Neural crest cell (in vitro differentiated cells): ENCODE measurements around the gene CDKN1C. TPM values are rescaled to one million over a fixed set of nuclear protein-coding genes. Genes with fewer than 3 reads are reported as not detected.
A peak's percentile ranks its signal among the peaks of the same experiment; 100 is the strongest.

Experiments
- DNase-seq: peaks from one replicate; pipeline ENCODE4 v3.0.0; 2021; ENCODE audit warnings: low read depth, mixed read lengths, low spot score
- H3K27ac Mint-ChIP-seq: one replicate; pipeline ENCODE4 v1.8.0; 2021; ENCODE audit warnings: mild to moderate bottlenecking, mixed read lengths; ENCODE audit not compliant: unreplicated experiment
- H3K27me3 Mint-ChIP-seq: 2 replicates; pipeline ENCODE4 v1.8.0; 2021; ENCODE audit warnings: low read depth, mild to moderate bottlenecking, mixed read lengths
- H3K36me3 Mint-ChIP-seq: 2 replicates; pipeline ENCODE4 v1.8.0; 2021; ENCODE audit warnings: low read depth, mild to moderate bottlenecking, mixed read lengths
- H3K4me1 Mint-ChIP-seq: 2 replicates; pipeline ENCODE4 v1.8.0; 2021; ENCODE audit warnings: mixed read lengths
- H3K4me3 Mint-ChIP-seq: one replicate; pipeline ENCODE4 v1.8.0; 2021; ENCODE audit warnings: mild to moderate bottlenecking, mixed read lengths
- H3K9me3 Mint-ChIP-seq: 2 replicates; pipeline ENCODE4 v1.8.0; 2021; ENCODE audit warnings: mixed read lengths
- total RNA-seq: library from RNA; stranded (reverse); gene quantifications from 2 replicates; pipeline ENCODE4 v1.2.1, GENCODE V29; 2021
- TF ChIP-seq, protein P1 (sequence below): fragments of 200-600 bp; sonication (generic); conservative IDR thresholded peaks from 2 replicates; pipeline ENCODE4 v1.5.0; 2021; ENCODE audit warnings: antibody characterized with exemption, mild to moderate bottlenecking

Gene CDKN1C
- total RNA-seq, 1 donor from 2014 or later = 78.3 TPM

GRCh38 chr11:2892215-2892966 is 6.8 kb upstream of the CDKN1C start:
- Mint-ChIP-seq H3K27me3 (no peaks in the 10 kb centered on the region), H3K36me3 (no peaks in the 10 kb centered on the region), H3K4me1 (peaks cover 14% of the 10 kb centered on the region), H3K9me3 (no peaks in the 10 kb centered on the region), H3K4me3 (peak overlapping the region; percentile 77), H3K27ac (peak overlapping the region; percentile 43)
- DNase-seq = peak; percentile 69
- TF ChIP-seq, protein P1, sequence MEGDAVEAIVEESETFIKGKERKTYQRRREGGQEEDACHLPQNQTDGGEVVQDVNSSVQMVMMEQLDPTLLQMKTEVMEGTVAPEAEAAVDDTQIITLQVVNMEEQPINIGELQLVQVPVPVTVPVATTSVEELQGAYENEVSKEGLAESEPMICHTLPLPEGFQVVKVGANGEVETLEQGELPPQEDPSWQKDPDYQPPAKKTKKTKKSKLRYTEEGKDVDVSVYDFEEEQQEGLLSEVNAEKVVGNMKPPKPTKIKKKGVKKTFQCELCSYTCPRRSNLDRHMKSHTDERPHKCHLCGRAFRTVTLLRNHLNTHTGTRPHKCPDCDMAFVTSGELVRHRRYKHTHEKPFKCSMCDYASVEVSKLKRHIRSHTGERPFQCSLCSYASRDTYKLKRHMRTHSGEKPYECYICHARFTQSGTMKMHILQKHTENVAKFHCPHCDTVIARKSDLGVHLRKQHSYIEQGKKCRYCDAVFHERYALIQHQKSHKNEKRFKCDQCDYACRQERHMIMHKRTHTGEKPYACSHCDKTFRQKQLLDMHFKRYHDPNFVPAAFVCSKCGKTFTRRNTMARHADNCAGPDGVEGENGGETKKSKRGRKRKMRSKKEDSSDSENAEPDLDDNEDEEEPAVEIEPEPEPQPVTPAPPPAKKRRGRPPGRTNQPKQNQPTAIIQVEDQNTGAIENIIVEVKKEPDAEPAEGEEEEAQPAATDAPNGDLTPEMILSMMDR = peak; percentile 96

DNA sequence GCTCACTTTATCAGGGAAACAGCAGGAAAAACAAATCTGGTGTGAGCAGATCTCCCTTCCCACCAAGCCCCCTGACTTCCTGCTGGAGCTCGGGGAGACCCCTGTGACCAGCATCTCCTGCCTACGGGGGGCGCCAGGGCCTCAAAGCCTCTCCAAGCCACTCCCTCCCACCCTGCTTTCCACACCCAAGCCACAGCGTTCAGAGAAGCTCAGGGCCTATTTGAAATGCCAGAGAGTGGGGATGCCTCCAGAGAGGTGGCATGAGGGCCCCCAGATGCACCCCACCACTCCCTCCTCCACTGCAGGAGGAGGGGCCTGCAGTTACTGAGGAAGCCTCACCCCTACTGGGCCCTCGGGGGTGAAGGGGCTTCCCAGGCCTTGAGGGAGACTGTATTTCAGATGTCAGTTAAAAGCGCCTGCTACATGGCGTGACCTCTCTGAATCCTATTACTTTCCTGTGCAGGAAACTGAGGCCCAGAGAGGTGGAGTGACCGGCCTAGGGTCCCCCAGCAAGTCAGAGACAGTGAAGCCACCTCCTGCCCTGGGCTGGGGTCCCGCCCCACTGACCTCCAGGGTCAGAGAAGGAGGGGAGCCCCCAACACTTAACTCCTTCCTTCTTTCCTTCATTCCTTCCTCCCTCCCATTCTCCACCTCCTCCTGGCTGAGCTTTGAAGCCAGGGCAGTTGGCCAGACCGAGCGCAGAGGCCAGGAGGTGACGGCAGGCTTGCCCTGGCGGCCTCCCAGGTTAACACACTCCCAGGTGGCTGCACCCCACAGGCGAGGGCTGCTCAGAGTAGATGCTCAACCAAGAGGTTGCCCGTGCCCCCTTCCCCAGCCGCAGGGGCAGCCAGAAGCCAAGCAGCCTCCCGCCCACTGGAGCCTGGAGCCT is 6.0 kb upstream of the CDKN1C start:
- Mint-ChIP-seq H3K4me1 (peaks cover 22% of the 10 kb centered on the region), H3K4me3 (peak overlapping the region; percentile 27), H3K27ac (peak overlapping the region; percentile 43), H3K9me3 (no peaks in the 10 kb centered on the region), H3K36me3 (no peaks in the 10 kb centered on the region), H3K27me3 (peaks cover 2% of the 10 kb centered on the region)
- no peak for DNase-seq
- TF ChIP-seq, protein P1 = no peak

DNA sequence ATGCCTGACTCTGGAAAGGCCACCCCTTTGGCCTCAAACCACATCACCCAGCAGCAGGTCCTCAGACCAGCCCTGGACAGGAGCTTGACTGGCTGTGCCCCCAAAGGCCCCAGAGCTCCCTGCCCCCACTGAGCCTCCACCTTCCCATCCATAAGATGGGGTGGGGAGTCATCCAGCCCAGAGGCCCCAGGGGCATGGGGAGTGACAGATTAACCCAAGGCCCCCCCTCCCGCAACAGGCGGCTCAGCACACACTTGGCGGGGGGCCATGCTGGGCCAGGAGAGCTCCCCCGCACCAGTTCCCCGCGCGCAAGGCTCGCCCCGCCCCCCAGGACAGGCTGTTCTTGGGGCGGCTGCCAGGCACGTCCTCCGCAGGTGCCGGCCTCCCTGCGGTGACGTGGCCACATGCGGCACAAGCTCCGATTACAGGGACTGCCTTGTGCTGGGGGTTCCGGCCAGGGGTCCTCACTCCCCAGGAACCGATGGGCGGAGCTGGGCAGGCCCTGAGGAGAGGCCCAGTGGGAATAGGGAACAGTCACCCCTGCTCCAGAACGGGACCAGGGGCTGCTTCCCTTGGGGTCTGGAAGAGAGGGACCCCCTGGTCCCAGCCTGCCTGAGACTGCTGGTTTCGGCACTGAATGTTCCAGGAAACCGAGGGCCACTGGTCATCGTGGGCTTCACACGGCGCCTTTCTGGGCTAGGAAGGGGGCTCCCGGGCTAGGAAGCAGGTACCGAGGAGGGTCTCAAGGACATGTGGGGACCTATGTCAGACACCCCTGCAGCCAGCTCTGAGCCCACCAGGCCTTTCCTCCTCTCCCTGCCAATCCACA is 5.1 kb upstream of the CDKN1C start:
- DNase-seq = no peak
- Mint-ChIP-seq H3K36me3 (no peaks in the 10 kb centered on the region), H3K27ac (no peak overlapping the region), H3K4me3 (no peak overlapping the region), H3K9me3 (no peaks in the 10 kb centered on the region), H3K4me1 (peaks cover 24% of the 10 kb centered on the region), H3K27me3 (peaks cover 3% of the 10 kb centered on the region)
- TF ChIP-seq, protein P1 = no peak

DNA sequence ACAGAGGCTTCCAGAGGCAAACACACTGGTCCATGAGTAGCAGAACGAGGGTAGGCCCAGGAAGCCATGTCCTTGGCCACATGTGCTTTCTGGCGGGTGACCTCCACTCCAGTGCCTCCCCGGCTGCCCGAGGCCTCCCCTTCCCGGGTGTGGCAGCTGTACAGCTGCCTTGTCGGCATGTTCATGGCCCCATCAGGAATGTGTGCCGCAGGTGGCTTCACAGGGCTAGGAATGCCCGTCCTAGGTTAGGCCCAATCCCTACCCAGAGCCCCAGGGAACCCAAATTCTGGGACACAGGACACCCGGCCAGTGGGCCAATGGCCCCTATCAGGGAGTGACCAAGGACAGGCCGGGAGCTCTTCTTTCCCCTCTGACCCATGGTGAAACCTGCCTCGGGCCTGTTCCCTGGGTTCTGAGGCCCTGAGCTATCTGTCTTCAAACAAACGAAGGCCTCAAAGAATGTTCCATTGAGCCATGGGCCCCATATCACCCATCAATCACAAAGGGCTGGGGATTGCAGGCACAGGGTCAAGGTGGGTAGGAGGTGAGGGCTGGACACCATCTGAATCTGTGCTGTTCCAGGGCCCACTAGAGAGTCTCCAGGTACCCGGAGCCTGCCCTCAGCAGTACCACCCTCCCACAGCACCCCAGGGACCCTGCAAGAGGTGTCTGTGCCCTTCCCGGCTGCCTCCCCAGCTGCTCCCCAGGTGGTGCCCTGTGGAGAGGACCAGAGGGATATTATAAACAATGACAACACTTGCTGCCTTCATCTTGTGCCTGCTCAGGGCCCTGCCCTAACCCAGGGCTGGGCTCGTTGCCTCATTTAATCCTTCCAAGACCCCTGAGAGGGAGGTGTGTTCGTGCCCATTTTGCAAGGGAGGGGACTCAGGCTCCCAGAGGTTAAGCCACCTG is 4.0 kb upstream of the CDKN1C start:
- DNase-seq = no peak
- H3K27ac Mint-ChIP-seq = no peak overlapping the region
- H3K4me3 Mint-ChIP-seq = no peak overlapping the region
- peaks cover 3% of the 10 kb centered on the region for H3K27me3 Mint-ChIP-seq
- no peaks in the 10 kb centered on the region for H3K9me3 Mint-ChIP-seq
- TF ChIP-seq, protein P1 = no peak
- peaks cover 24% of the 10 kb centered on the region for H3K4me1 Mint-ChIP-seq
- no peaks in the 10 kb centered on the region for H3K36me3 Mint-ChIP-seq
